Activated T-cell treated with anti-CD3 and anti-CD28 coated beads for 24 hours (primary cell): ENCODE results near the gene IER5.

ENCODE experiments used
- DNase-seq: peaks from one replicate; pipeline ENCODE4 v3.0.0-alpha.2; 2020; ENCODE audit warnings: low read depth

Gene IER5

GRCh38 chr1:181099152-181100014 lies 10.9 kb downstream of the IER5 start:
- DNase-seq = no peak

GRCh38 chr1:181100015-181100905 lies 11.8 kb downstream of the IER5 start:
- peak; percentile 44 for DNase-seq

GRCh38 chr1:181100934-181101333 lies 12.4 kb downstream of the IER5 start:
- no peak for DNase-seq

- DNase-seq = no peak
Observed at GRCh38 chr1:181101581-181102226, 13.2 kb downstream of the IER5 start.

DNA sequence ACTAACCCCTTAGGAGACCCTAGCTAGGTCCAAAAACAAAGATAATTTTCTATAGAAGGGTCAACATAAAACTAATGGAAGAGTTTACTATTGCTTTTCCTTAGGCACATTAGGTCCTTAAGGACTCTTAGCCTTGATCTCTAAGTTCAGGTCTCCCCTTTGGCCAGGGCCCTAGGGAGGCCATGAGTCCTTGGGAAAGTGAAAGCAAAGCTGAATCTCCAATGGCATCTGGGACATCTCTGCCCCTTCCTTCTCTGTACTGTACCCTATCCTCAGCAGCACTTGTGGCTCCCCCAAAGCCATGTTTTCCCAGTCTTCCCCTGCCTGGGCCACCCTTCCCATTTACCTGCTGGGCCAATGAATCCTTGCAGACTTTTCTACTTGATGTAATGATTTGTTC lies 14.3 kb downstream of the IER5 start:
- DNase-seq = no peak

DNA sequence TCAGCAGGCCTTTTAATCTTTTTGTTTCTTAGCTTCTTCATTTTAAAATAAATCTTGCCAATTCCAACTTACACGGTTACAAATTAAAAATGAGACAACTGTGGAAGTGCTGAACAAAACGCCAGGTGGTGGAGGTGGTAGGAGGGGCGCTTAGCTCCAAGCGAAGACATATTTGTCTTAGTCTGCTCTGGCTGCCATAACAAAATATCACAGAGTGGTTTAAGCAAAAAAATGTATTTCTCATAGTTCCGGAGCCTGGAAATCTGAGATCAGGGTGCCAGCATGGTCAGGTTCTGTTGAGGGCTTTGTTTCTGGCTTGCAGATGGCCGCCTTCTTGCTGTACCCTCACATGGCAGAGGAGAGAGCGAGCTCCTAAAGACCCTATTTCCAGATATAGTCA lies 14.9 kb downstream of the IER5 start:
- DNase-seq = no peak

- no peak for DNase-seq
Observed at GRCh38 chr1:181104042-181104789, 15.7 kb downstream of the IER5 start.

DNA sequence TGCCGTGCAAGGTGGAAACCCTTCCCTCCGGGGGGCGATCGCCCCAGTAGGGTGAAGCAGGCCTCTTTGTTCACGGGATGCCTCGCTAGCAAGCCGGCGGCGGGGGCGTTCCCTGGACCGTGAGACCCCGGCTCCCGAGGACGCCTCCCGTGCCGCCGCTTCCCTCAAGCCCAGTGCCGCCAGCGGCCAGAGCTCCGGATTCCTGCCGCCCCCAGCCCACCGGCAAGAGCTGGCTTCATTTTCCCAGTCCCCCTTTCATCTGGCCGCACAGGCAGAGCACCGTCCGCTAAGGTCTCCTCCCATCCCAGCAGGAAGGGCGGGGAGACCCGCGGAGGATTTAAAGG lies 16.3 kb downstream of the IER5 start:
- no peak for DNase-seq

DNA sequence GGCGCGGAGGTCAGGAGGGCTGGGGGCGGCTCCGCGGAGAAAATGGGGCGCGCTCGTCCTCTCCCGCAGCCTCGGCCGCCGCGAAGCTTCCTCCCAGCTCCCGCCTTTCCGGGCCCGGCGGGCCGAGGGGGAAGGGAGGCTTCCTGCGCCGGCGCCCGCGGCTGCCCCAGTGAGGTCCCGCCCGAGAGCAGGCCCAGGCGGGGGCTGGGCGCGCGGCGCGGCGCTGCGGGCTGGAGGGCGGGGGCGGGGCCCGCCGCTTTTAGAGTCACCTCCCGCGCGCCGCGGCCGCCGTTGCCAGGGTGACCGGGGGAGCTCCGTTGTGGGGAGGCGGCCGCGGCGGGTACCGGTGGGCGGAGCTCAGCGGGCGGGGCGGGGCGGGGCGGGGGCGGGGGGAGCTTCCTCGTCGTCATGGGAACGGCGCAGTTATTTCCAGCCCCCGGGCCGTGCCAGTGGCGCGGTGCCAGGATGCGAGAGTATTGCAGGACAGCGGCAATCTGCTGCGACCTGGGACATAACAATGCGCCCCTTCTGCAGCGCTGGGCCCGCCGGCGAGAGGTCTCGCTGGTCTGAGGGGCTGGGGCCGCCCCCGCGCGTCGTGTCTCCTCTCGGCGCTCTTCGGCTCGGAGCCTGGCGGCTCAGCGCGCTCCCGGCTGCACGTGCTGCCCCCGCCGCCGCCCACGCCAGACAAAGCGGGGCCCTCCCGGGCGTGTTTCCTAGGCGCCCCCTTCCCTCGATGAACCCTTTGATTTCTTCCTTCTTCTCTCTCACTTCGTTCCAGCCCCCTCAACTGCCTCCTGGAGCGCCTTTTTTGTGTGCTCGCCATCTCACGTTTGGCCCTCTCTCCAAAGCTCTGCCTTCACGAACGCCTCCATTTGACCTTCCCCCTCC lies 16.9 kb downstream of the IER5 start:
- DNase-seq = peak; percentile 86

- no peak for DNase-seq
Observed at GRCh38 chr1:181106022-181106312, 17.5 kb downstream of the IER5 start.

GRCh38 chr1:181106479-181106878 lies 18.0 kb downstream of the IER5 start:
- no peak for DNase-seq

- DNase-seq = no peak
Observed at GRCh38 chr1:181107711-181108110, 19.2 kb downstream of the IER5 start.

DNA sequence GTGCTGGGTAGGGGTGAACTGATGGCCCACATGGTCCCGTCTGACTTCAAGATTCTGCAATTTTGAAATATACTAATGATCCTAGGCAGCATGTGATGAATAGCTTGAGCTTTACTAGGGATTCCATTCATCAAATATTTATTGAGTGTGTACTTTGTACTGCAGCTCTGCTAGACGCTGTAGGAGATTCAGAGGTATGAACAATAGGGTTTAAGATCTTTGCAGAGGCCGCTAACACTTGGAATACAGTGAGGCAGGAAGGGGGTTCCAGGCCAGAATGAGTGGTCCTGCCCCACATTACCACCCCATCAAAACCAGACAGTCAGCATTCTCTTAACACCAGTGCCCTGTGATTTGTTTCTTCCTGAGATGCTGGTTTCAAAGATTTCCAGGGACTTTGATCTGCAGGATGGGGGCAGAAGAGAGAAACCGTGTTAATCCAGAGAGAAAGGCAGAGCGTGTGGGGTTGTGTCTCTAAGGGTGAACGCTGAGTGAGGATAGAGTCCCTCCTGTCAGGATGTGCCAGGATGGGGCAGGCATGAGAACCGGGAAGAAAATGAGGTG lies 19.9 kb downstream of the IER5 start:
- DNase-seq = no peak

DNA sequence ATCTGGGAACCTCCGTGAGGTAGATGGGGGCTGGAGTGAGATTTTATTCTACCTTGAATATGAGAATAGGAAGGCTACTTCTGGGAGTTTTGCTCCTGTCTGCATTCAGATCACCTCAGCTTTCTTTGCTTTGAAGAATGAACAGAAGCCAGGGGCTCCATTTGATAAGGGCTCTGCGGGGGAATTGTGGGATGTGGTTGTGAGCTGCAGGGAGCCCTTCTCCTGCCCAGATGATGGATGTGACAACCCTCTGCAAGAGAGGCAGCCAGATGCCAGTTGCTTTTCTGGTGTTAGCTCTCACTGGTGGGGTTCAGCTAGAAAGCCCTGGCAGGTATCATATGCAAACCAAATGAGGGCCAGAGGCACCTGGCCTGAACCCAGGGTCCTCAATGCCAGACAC lies 21.5 kb downstream of the IER5 start:
- no peak for DNase-seq

DNA sequence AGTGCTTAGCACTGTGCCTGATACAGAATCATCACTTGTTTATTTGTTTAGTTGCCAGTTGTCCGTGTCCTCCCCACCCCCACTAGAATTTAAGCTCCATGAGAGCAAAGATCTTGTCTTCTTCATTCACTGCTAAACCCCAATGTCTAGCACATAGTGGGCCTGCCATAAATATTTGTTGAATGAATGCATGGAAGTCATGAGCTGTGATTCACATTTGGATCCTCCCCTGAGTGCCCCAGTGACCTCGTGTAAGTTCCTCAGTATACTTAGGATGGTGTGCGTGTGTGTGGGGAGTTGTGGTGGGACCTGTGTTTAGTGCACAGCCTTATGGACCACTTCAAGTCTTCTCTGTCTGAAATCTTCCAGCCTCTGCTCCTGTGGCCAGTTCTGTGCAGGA lies 23.1 kb downstream of the IER5 start:
- DNase-seq = no peak

GRCh38 chr1:181112071-181112929 lies 23.8 kb downstream of the IER5 start:
- no peak for DNase-seq

DNA sequence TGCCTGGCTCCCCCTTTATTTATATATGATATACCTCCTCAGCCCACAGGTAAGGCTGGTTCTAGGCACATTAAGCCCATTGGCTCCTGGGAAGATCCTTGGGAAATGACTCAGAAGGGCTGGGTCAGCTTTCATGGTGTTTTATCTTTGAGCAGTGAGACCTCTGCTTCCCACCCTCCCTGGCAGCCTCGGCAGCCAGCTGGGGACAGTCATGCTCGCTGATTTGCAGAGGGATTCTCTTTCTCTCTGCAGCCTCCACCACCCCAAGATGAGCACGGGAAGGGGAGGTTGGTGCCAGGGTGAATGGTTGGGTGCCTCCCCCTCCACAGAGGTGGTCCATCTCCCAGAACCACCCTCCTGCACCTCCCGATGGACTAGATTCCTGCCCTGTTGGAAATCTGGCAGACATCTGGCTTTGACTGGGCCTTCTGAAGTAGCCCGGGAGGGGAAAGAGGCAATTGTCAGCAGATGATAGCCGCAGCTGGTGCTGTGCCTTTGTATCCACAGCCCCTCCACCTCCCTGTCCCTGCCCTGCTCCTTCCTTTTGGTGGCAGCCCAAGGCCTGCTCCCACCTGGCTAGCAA lies 24.6 kb downstream of the IER5 start:
- no peak for DNase-seq

- no peak for DNase-seq
Observed at GRCh38 chr1:181114574-181115367, 26.3 kb downstream of the IER5 start.

- no peak for DNase-seq
Observed at GRCh38 chr1:181115368-181115684, 26.8 kb downstream of the IER5 start.
